ENCODE data around the gene NDUFS5. TPM values are rescaled to one million over a fixed set of nuclear protein-coding genes. Genes with fewer than 3 reads are reported as not detected.

Gene NDUFS5
- total RNA-seq, 1 donor from 2014 or later: 237 TPM

- Mint-ChIP-seq H3K36me3 (ENCODE audit: low read depth) (no peaks in the 10 kb centered on the region), H3K27ac (ENCODE audit: unreplicated experiment) (no peak overlapping the region), H3K4me1 (peaks cover 6% of the 10 kb centered on the region), H3K9me3 (no peaks in the 10 kb centered on the region), H3K27me3 (ENCODE audit: low read depth) (peaks cover 10% of the 10 kb centered on the region), H3K4me3 (no peak overlapping the region)
- TF ChIP-seq, protein P1, sequence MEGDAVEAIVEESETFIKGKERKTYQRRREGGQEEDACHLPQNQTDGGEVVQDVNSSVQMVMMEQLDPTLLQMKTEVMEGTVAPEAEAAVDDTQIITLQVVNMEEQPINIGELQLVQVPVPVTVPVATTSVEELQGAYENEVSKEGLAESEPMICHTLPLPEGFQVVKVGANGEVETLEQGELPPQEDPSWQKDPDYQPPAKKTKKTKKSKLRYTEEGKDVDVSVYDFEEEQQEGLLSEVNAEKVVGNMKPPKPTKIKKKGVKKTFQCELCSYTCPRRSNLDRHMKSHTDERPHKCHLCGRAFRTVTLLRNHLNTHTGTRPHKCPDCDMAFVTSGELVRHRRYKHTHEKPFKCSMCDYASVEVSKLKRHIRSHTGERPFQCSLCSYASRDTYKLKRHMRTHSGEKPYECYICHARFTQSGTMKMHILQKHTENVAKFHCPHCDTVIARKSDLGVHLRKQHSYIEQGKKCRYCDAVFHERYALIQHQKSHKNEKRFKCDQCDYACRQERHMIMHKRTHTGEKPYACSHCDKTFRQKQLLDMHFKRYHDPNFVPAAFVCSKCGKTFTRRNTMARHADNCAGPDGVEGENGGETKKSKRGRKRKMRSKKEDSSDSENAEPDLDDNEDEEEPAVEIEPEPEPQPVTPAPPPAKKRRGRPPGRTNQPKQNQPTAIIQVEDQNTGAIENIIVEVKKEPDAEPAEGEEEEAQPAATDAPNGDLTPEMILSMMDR (conservative IDR thresholded peaks at IDR 0.05): no peak
- no peak for DNase-seq (ENCODE audit: low read depth, low spot score)
Measured at GRCh38 chr1:39076799-39077148, 50.6 kb downstream of the NDUFS5 start.

DNA sequence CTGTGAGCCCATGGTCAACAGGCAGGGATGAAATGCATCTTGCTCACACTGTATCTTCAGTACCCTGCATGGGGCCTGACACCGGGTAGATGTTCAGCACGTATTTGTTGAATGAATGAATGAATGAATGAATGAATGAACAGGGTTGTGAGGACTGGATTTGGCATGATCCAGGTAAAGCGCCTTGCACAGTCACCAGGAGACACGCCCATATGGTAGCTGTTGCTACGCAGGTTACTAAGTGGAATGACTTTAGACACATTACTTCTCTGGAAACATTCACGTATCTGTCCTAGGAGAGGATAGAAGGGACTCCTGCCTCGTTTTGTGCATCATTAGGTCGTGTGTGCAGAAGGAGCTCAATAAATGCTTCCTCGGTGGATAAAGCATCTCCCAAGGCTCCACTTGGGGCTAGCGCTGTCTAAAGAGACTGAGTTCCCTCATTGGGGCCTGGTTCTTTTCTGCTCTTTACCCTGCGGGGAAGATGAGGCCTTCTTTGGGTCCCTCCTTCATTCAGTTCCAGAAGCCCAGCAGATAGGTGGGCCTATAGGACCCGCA is 54.2 kb downstream of the NDUFS5 start:
- H3K27ac Mint-ChIP-seq (ENCODE audit: unreplicated experiment): no peak overlapping the region
- TF ChIP-seq, protein P1 (conservative IDR thresholded peaks at IDR 0.05): no peak
- peak overlapping the region; percentile 89 for H3K4me3 Mint-ChIP-seq
- H3K9me3 Mint-ChIP-seq: no peaks in the 10 kb centered on the region
- H3K27me3 Mint-ChIP-seq (ENCODE audit: low read depth): peaks cover 34% of the 10 kb centered on the region
- H3K36me3 Mint-ChIP-seq (ENCODE audit: low read depth): no peaks in the 10 kb centered on the region
- DNase-seq (ENCODE audit: low read depth, low spot score): no peak
- peaks cover 14% of the 10 kb centered on the region for H3K4me1 Mint-ChIP-seq

DNA sequence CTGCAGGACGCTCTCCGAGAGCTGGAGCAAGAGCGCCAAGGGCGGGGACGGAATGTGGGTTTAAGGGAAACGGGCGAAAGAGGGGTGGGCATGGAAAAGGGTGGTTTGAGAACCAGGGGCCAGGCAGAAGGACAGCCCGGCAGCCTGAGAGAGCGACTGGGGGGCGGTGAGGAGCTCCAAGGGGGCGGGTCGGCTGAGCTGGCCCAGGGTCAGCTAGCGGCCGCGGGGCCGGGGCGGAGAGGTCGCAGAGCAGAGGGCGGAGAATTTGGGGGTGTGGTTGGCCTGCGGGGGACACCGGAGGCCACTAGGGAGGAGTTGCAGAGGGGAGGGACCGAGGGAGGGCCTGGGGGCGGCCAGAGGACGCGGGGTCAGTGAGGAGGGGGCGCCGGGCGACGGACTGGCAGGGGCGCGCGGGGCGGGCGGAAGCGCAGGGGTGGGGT is 54.7 kb downstream of the NDUFS5 start:
- Mint-ChIP-seq H3K27ac (ENCODE audit: unreplicated experiment) (no peak overlapping the region), H3K27me3 (ENCODE audit: low read depth) (peaks cover 34% of the 10 kb centered on the region), H3K4me1 (peaks cover 14% of the 10 kb centered on the region), H3K4me3 (peak overlapping the region; percentile 89), H3K36me3 (ENCODE audit: low read depth) (no peaks in the 10 kb centered on the region), H3K9me3 (no peaks in the 10 kb centered on the region)
- peak; percentile 28 for DNase-seq (ENCODE audit: low read depth, low spot score)
- TF ChIP-seq, protein P1 (conservative IDR thresholded peaks at IDR 0.05): no peak

GRCh38 chr1:39081271-39082009 is 55.3 kb downstream of the NDUFS5 start:
- Mint-ChIP-seq H3K27me3 (ENCODE audit: low read depth) (peaks cover 34% of the 10 kb centered on the region), H3K4me1 (peaks cover 17% of the 10 kb centered on the region), H3K9me3 (no peaks in the 10 kb centered on the region), H3K27ac (ENCODE audit: unreplicated experiment) (no peak overlapping the region), H3K36me3 (ENCODE audit: low read depth) (no peaks in the 10 kb centered on the region), H3K4me3 (no peak overlapping the region)
- TF ChIP-seq, protein P1 (conservative IDR thresholded peaks at IDR 0.05): no peak
- peak; percentile 29 for DNase-seq (ENCODE audit: low read depth, low spot score)

- peak overlapping the region; percentile 90 for H3K4me3 Mint-ChIP-seq
- no peaks in the 10 kb centered on the region for H3K36me3 Mint-ChIP-seq (ENCODE audit: low read depth)
- TF ChIP-seq, protein P1 (conservative IDR thresholded peaks at IDR 0.05): no peak
- H3K27ac Mint-ChIP-seq (ENCODE audit: unreplicated experiment): no peak overlapping the region
- peaks cover 34% of the 10 kb centered on the region for H3K27me3 Mint-ChIP-seq (ENCODE audit: low read depth)
- no peaks in the 10 kb centered on the region for H3K9me3 Mint-ChIP-seq
- H3K4me1 Mint-ChIP-seq: peaks cover 21% of the 10 kb centered on the region
- no peak for DNase-seq (ENCODE audit: low read depth, low spot score)
Measured at GRCh38 chr1:39082010-39082799, 56.1 kb downstream of the NDUFS5 start.

Measured in neural crest cell (in vitro differentiated cells).